SH-SY5Y (cell line): Measurements from ENCODE around the gene CYSTM1.

Experiments used
- GATA2 ChIP-seq: IDR thresholded peaks from 2 replicates; pipeline ENCODE4 v1.6.1; 2011; ENCODE audit warnings: mild to moderate bottlenecking, low read depth, low read length
- GATA3 ChIP-seq: IDR thresholded peaks from 2 replicates; pipeline ENCODE4 v1.6.1; 2011; ENCODE audit warnings: low read depth, mild to moderate bottlenecking, low read length, moderate library complexity

GRCh38 chr5:140262839-140263238 lies 87.9 kb downstream of the CYSTM1 start:
- TF ChIP-seq GATA3 (no peak), GATA2 (no peak)
